ENCODE data around the gene HOXD8. TPM values are rescaled to one million over a fixed set of nuclear protein-coding genes. Genes with fewer than 3 reads are reported as not detected.

Gene HOXD8
- total RNA-seq, 1 donor from 2014 or later, result 18.0 TPM

- no peak for DNase-seq (ENCODE audit: low read depth)
- TF ChIP-seq CTCF (conservative IDR thresholded peaks at IDR 0.05; ENCODE audit: low read depth, low read length), result no peak
- H3K4me3 ChIP-seq (ENCODE audit: low read depth, low read length), result peak within 1 kb of the TSS; percentile 70
These were observed 22.2 kb downstream of the HOXD8 start, which contains the start of gene HOXD4 for GRCh38 chr2:176151442-176152287. TSS of gene HOXD4 (plus strand) at chr2:176151550. CDS start at chr2:176151634, 84 bp downstream.

- no peak for TF ChIP-seq CTCF (conservative IDR thresholded peaks at IDR 0.05; ENCODE audit: low read depth, low read length)
- peak overlapping the region; percentile 70 for H3K4me3 ChIP-seq (ENCODE audit: low read depth, low read length)
- no peak for DNase-seq (ENCODE audit: low read depth)
These were observed 23.1 kb downstream of the HOXD8 start for GRCh38 chr2:176152350-176153181.

DNA sequence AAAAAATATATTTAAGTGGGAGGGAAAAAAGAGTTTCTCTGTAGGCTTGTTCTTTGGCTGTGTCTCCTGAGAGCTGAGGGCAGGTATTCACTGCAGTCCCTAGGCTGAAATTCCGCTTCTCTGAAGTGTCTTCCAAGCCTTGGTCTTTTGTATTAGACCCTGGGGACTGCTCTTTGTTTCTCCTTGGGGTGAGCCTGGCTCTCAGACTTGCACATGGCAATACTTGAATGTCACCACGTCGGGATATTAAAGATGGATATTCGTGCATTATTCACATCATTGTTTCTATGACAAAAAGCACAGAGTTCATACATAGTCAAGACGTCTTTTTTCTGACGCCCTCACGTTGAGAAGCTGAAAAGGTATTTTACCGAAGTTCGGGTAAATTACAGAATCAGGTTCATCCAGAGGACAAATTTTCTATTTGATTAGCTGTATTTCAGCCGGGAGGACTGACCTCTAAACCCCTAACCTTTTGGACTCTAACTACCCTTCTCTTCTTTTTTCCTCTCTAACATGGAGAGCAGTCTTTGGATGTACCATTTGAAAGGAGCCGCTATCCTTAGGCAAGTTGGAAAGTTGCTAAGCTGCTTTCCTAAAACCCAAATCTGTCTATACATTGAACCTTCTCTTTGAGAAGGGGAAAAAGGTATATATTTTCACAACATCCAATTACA, 25.2 kb downstream of the HOXD8 start:
- no peak for DNase-seq (ENCODE audit: low read depth)
- no peak for TF ChIP-seq CTCF (conservative IDR thresholded peaks at IDR 0.05; ENCODE audit: low read depth, low read length)
- H3K4me3 ChIP-seq (ENCODE audit: low read depth, low read length), result peak overlapping the region; percentile 70

DNA sequence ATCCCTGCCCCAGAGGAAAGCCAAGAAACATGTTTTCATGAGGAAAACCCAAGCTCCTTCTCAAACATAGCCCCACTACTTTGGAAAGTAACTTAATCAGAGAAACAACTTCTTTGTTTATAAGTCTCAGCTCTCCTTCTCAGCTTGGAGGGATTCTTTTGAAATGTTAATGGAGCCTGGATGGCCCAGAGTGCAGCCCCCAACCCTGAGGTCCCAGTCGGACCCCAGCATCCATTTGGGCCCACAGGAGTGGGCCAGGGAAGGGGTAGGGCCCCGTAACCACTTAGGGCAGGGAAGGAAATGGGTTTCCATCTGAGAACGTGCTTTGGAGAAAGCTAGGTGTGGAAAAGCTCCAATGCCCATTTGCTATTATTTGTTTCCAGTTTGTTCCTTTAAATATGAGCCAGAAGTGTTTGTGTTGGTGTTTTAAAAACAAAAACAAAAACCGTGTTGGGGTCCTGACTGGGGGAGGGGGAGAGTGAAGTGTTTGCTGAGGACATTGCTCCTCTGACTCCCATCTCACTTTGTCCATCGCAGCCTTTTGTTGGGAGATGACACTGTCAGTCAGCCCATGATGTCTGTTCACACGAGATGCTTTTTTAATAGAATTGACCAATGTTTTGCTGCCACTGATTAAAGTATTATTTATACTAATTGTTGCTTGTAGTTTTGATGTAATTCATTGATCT, 26.0 kb downstream of the HOXD8 start:
- no peak for TF ChIP-seq CTCF (conservative IDR thresholded peaks at IDR 0.05; ENCODE audit: low read depth, low read length)
- DNase-seq (ENCODE audit: low read depth), result no peak

DNA sequence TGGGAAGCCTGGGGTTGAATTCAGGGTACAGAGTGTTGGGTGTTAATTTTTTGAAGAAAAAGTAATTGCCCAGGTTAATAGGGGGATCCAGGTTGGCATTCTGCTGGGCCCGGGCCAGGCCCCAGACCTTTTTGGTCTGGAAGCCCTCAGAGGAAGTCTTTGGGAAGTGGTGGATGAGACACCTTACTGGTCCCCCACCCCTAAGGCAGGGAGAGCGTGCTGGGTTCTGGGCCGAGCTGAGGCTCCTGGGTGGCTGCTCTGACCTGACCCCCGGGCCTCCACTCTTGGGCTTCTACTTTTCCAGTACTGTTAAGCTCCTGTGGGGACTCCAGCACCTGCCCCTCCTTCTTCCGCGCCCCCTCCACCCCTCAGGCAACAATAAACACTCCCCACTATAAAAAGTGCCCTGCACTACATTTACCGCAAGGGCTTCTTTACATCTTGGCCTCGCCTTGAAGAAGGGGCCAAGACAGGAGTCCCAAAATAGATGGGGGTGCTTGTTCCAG, 26.8 kb downstream of the HOXD8 start:
- peak overlapping the region; percentile 66 for H3K4me3 ChIP-seq (ENCODE audit: low read depth, low read length)
- TF ChIP-seq CTCF (conservative IDR thresholded peaks at IDR 0.05; ENCODE audit: low read depth, low read length), result no peak

More for the DNA sequence above, 26.0 kb downstream of the HOXD8 start:
- H3K4me3 ChIP-seq (ENCODE audit: low read depth, low read length), result peak overlapping the region; percentile 70

More for the DNA sequence above, 26.8 kb downstream of the HOXD8 start:
- DNase-seq (ENCODE audit: low read depth), result no peak

All from epithelial cell of proximal tubule (primary cell).